Subcutaneous abdominal adipose tissue (tissue), 5 donors: ENCODE measurements around the gene TMEM62.

Source experiments
- H3K27ac ChIP-seq: one replicate; pipeline ENCODE4 v1.7.0; 2013; ENCODE audit warnings: low read depth, mild to moderate bottlenecking, inconsistent platforms, low read length, moderate library complexity
- H3K27me3 ChIP-seq, 5 donors: one replicate each; pipeline ENCODE4 v1.7.0; 2013; ENCODE audit warnings: low read length in 5 of 5, inconsistent platforms in 1 of 5; ENCODE audit not compliant: control insufficient read depth in 5 of 5, insufficient read depth in 4 of 5
- H3K36me3 ChIP-seq, 5 donors: one replicate each; pipeline ENCODE4 v1.7.0; 2013; ENCODE audit warnings: low read length in 5 of 5; ENCODE audit not compliant: control insufficient read depth in 5 of 5, insufficient read depth in 5 of 5
- H3K4me1 ChIP-seq, 5 donors: one replicate each; pipeline ENCODE4 v1.7.0; 2013; ENCODE audit warnings: low read length in 5 of 5, mild to moderate bottlenecking in 3 of 5, moderate library complexity in 1 of 5; ENCODE audit not compliant: control insufficient read depth in 5 of 5, insufficient read depth in 5 of 5
- H3K4me3 ChIP-seq, 5 donors: one replicate each; pipeline ENCODE4 v1.7.0; 2013; ENCODE audit warnings: low read length in 5 of 5, low read depth in 1 of 5
- H3K9ac ChIP-seq, 5 donors: one replicate each; pipeline ENCODE4 v1.7.0; 2013; ENCODE audit warnings: low read length in 5 of 5, mild to moderate bottlenecking in 4 of 5, moderate library complexity in 3 of 5
- H3K9me3 ChIP-seq, 5 donors: one replicate each; pipeline ENCODE4 v1.7.0; 2013; ENCODE audit warnings: low read length in 5 of 5; ENCODE audit not compliant: control insufficient read depth in 5 of 5
- donor health status: healthy.
- donor health status: healthy.
- donor health status: healthy.
- donor health status: healthy.
- donor health status: healthy.

Gene TMEM62

GRCh38 chr15:43099105-43099845 lies 34.1 kb upstream of the TMEM62 start:
- Histone ChIP-seq H3K36me3 (peaks cover 6 to 17% (median 10%) of the 10 kb centered on the region in 5 donors), H3K9ac (no peak overlapping the region), H3K9me3 (no peaks in the 10 kb centered on the region), H3K27ac (no peak overlapping the region), H3K4me3 (no peak overlapping the region), H3K4me1 (peaks cover 0 to 22% (median 12%) of the 10 kb centered on the region in 5 donors), H3K27me3 (no peaks in the 10 kb centered on the region)

- peaks cover 0 to 28% (median 16%) of the 10 kb centered on the region in 5 donors for H3K4me1 ChIP-seq
These were observed 32.4 kb upstream of the TMEM62 start for GRCh38 chr15:43100971-43101370.

GRCh38 chr15:43102187-43102586 lies 31.2 kb upstream of the TMEM62 start:
- Histone ChIP-seq H3K4me3 (no peak overlapping the region), H3K4me1 (peaks cover 0 to 30% (median 22%) of the 10 kb centered on the region in 5 donors), H3K27ac (no peak overlapping the region), H3K9ac (no peak overlapping the region), H3K27me3 (no peaks in the 10 kb centered on the region), H3K36me3 (peaks cover 6 to 17% (median 10%) of the 10 kb centered on the region in 5 donors), H3K9me3 (no peaks in the 10 kb centered on the region)

More at GRCh38 chr15:43100971-43101370, 32.4 kb upstream of the TMEM62 start:
- no peak overlapping the region for H3K27ac ChIP-seq
- no peaks in the 10 kb centered on the region for H3K9me3 ChIP-seq
- H3K36me3 ChIP-seq, result peaks cover 6 to 17% (median 10%) of the 10 kb centered on the region in 5 donors
- no peak overlapping the region for H3K4me3 ChIP-seq
- no peak overlapping the region for H3K9ac ChIP-seq
- no peaks in the 10 kb centered on the region for H3K27me3 ChIP-seq

- no peaks in the 10 kb centered on the region for H3K27me3 ChIP-seq
- H3K36me3 ChIP-seq, result peaks cover 6 to 17% (median 10%) of the 10 kb centered on the region in 5 donors
- H3K27ac ChIP-seq, result no peak overlapping the region
- peaks cover 0 to 30% (median 22%) of the 10 kb centered on the region in 5 donors for H3K4me1 ChIP-seq
- H3K9me3 ChIP-seq, result no peaks in the 10 kb centered on the region
- peak overlapping the region in 1 of 5 donors; percentile 3 for H3K9ac ChIP-seq
- H3K4me3 ChIP-seq, result no peak overlapping the region
These were observed 29.5 kb upstream of the TMEM62 start for GRCh38 chr15:43103907-43104306.

GRCh38 chr15:43104426-43104825 lies 29.0 kb upstream of the TMEM62 start:
- Histone ChIP-seq H3K4me3 (peak overlapping the region in 3 of 5 donors; percentile 44 to 96 (median 94)), H3K36me3 (peaks cover 6 to 17% (median 10%) of the 10 kb centered on the region in 5 donors), H3K4me1 (peaks cover 0 to 30% (median 22%) of the 10 kb centered on the region in 5 donors), H3K9me3 (no peaks in the 10 kb centered on the region), H3K27me3 (no peaks in the 10 kb centered on the region), H3K9ac (peak overlapping the region in 2 of 5 donors; percentile 1 to 3), H3K27ac (no peak overlapping the region)

GRCh38 chr15:43105077-43105736 lies 28.2 kb upstream of the TMEM62 start:
- peaks cover 6 to 14% (median 8%) of the 10 kb centered on the region in 5 donors for H3K36me3 ChIP-seq

GRCh38 chr15:43105778-43106485 lies 27.5 kb upstream of the TMEM62 start, which contains the start of gene UBR1:
TSS of gene UBR1 (minus strand) at chr15:43106038. CDS start at chr15:43106022, 16 bp downstream.
- H3K27ac ChIP-seq, result peak within 1 kb of the TSS; percentile 99
- H3K9ac ChIP-seq, result peak within 1 kb of the TSS; percentile 89 to 95 (median 94)
- no peaks in the 10 kb centered on the region for H3K27me3 ChIP-seq
- H3K36me3 ChIP-seq, result peaks cover 3 to 8% (median 4%) of the 10 kb centered on the region in 5 donors
- peaks cover 0 to 30% (median 22%) of the 10 kb centered on the region in 5 donors for H3K4me1 ChIP-seq
- peak within 1 kb of the TSS; percentile 86 to 97 (median 95) for H3K4me3 ChIP-seq
- no peaks in the 10 kb centered on the region for H3K9me3 ChIP-seq

More at GRCh38 chr15:43105077-43105736, 28.2 kb upstream of the TMEM62 start:
- Histone ChIP-seq H3K9ac (peak overlapping the region; percentile 89 to 95 (median 94)), H3K4me1 (peaks cover 0 to 30% (median 22%) of the 10 kb centered on the region in 5 donors), H3K4me3 (peak overlapping the region; percentile 86 to 97 (median 95)), H3K27ac (peak overlapping the region; percentile 99), H3K9me3 (no peaks in the 10 kb centered on the region), H3K27me3 (no peaks in the 10 kb centered on the region)

GRCh38 chr15:43106486-43106829 lies 26.9 kb upstream of the TMEM62 start:
- Histone ChIP-seq H3K27ac (peak overlapping the region; percentile 99), H3K27me3 (no peaks in the 10 kb centered on the region), H3K36me3 (peaks cover 0 to 3% (median 0%) of the 10 kb centered on the region in 5 donors), H3K9ac (peak overlapping the region; percentile 89 to 95 (median 94)), H3K4me1 (peaks cover 0 to 30% (median 21%) of the 10 kb centered on the region in 5 donors), H3K4me3 (peak overlapping the region; percentile 86 to 97 (median 95)), H3K9me3 (no peaks in the 10 kb centered on the region)

- H3K9me3 ChIP-seq, result no peaks in the 10 kb centered on the region
- H3K4me1 ChIP-seq, result peaks cover 0 to 30% (median 21%) of the 10 kb centered on the region in 5 donors
- H3K27me3 ChIP-seq, result no peaks in the 10 kb centered on the region
- peaks cover 0 to 3% (median 0%) of the 10 kb centered on the region in 5 donors for H3K36me3 ChIP-seq
- H3K4me3 ChIP-seq, result no peak overlapping the region
- no peak overlapping the region for H3K9ac ChIP-seq
- H3K27ac ChIP-seq, result no peak overlapping the region
These were observed 25.6 kb upstream of the TMEM62 start for GRCh38 chr15:43107751-43108150.
